ENCODE measurements around the gene PDCD4.

DNA sequence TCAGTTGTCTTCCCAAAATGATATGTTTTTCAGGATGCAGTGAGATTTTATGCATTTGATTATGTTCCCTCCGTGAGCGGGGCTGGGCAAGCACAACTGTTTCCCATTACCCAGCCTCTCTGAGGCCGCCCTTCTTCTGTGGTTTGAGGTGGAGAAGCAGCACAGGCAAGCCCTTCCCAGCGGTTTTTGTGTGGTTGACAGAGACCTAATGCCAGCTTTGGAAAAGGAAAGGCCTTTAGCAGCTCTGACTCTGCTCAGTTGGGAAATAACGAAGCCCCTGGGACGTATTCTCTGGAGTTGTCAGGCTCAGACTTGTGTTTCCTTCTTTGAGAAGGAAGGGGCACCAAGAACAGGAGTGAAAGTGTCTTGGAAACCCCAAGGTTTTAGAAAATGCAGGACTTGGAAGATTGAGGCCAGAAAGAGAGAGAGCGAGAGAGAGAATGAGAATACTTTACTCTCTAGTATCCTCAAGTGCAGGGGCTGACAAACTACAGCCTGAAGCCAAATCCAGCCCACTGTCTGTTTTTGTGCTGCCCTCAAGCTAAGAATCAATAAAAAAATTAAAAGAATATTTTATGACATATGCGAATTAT is 20.6 kb upstream of the PDCD4 start:
- TF ChIP-seq, protein P1, sequence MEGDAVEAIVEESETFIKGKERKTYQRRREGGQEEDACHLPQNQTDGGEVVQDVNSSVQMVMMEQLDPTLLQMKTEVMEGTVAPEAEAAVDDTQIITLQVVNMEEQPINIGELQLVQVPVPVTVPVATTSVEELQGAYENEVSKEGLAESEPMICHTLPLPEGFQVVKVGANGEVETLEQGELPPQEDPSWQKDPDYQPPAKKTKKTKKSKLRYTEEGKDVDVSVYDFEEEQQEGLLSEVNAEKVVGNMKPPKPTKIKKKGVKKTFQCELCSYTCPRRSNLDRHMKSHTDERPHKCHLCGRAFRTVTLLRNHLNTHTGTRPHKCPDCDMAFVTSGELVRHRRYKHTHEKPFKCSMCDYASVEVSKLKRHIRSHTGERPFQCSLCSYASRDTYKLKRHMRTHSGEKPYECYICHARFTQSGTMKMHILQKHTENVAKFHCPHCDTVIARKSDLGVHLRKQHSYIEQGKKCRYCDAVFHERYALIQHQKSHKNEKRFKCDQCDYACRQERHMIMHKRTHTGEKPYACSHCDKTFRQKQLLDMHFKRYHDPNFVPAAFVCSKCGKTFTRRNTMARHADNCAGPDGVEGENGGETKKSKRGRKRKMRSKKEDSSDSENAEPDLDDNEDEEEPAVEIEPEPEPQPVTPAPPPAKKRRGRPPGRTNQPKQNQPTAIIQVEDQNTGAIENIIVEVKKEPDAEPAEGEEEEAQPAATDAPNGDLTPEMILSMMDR (IDR thresholded peaks at IDR 0.05) = no peak
- no peak for TF ChIP-seq POLR2AphosphoS5 (IDR thresholded peaks at IDR 0.05)

All from upper lobe of left lung (tissue), 4 donors.